NCI-H2227 treated with DMSO at 0.1 percent for 48 hours (cell line): Measurements from ENCODE around the gene GNG3.
"Not testable (repeated sequence)": the region's sequence is repeated elsewhere in the genome, so short reads cannot be mapped to it uniquely, and the experiment has no call there.

Experiments used
- DNase-seq: peaks from one replicate; lab custom pipeline; 2025; lab: John Stamatoyannopoulos, UW

The GNG3 gene

DNA sequence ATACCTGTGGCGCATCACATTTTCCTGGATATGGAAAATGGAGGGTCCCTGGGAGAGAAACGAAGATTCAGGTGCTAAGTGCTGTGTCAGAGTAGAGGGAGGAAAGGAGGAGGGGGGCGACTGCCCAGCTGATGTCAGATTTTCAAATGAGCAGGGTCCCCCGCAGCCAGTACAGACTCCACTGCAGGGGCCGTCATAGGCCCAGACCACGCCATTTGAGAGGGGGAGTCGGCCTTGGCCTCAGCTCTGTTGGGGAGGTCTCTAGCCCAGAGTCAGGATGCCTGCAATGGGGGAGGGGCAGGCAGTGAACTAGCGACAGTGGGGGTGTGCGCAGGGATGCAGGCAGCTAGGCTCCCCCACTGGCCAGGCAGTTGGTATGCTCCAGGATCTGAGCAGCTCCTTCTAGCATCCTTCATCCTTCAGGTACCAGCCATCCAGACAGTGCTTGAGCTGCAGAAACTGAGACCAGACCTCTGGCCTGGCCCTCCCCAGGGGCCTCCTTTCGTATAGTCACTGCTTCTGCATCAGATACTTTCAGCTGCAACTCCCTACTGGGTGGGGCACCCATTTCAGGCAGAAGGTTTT, at the start of gene GNG3, which contains the start of gene BSCL2:
Gene GNG3 (plus strand): TSS at position 400 of the 585 bp plus-strand sequence. CDS start 620 bp downstream, outside the sequence.
Gene BSCL2 (minus strand): TSS at position 148 of the 585 bp plus-strand sequence. CDS start 229 bp downstream, outside the sequence.
- DNase-seq: peak; percentile 95

DNA sequence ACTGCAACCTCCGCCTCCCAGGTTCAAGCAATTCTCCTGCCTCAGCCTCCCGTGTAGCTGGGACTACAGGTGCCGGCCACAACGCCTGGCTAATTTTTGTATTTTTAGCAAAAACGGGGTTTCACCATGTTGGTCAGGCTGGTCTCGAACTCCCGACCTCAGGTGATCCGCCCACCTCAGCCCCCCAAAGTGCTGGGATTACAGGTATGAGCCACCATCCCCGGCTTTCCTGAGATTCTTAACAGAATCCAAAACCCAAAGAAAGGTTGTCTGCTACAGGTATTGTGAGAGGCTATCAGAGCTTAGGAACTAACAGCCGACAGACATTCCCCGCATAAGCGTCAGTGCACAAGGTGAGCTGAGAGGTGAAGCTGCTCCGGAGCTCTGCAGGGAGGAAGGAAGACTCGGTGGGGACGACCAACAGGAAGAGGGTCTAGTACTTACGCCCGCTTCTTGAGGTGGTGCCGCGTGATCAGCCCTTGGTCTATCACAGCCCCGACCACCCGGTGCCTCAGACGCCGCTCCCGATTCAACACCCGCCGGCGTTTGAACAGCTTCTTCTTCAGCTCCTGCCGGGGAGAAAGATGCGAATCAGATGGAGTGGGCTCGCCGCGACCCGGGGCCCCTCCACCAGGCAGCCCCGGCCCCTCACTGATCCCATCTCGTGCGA, 42.9 kb upstream of the GNG3 start:
- DNase-seq: peak; percentile 93

DNA sequence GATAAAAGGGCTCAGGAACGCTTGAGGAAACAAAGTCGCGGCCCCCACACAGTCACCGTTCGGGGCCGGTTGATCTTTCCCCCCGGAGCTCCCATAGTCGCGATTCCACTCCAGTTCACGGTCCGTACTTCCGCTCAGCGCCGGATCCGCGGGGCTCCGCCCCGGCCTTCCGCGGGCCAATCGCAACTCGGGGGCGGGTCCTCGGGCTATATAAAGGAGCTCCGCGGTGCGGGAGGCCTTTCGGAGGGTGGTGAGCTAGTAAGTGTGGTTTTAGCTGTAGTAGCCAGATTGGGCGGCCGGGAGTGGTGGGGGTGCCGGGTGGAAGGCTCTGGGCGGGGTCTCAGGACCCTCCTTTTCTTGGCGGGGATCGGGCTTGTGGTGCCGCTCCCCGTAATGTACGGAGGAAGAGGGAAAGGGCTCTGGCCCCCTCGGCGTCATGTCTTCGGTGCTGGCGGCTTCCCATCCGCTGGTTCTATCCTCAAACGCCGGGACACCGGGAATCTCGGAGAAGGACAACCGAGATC, 42.3 kb upstream of the GNG3 start, which contains the start of the genes C11orf98 and CSKMT:
Gene C11orf98 (minus strand): TSS at position 136 of the 524 bp plus-strand sequence. CDS start 41 bp downstream, at position 95.
Gene CSKMT (plus strand): TSS at position 238 of the 524 bp plus-strand sequence. CDS start 568 bp downstream, outside the sequence.
- peak; percentile 96 for DNase-seq

DNA sequence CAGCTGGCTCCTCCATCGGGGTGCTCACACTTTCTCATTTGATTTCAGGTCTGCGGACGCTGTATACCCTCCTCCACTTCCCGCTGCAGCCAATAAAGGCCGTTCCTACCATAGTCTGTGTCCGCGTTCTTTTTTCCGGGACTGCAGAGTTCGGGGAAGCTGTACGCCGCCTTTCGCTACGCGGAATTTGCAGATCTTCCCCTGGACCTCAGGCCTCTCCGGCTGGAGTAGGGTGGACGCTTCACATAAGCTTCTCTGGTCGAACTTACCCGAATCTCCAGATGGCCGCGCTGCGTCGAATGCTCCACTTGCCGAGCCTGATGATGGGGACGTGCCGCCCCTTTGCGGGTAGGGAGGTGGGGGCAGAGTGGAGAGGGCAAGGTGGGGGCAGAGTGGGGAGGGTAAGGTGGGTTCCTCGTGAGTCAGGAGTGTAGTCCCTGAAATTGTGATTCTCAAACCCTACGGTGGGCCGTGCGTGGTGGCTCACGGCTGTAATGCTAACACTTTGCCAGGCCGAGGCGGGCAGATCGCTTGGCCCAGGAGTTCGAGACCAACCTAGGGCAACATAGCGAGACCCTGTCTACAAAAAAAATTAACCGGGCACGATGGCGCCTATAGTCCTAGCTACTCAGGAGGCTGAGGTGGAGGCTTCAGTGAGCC, 41.7 kb upstream of the GNG3 start:
- DNase-seq: peak; percentile 75

DNA sequence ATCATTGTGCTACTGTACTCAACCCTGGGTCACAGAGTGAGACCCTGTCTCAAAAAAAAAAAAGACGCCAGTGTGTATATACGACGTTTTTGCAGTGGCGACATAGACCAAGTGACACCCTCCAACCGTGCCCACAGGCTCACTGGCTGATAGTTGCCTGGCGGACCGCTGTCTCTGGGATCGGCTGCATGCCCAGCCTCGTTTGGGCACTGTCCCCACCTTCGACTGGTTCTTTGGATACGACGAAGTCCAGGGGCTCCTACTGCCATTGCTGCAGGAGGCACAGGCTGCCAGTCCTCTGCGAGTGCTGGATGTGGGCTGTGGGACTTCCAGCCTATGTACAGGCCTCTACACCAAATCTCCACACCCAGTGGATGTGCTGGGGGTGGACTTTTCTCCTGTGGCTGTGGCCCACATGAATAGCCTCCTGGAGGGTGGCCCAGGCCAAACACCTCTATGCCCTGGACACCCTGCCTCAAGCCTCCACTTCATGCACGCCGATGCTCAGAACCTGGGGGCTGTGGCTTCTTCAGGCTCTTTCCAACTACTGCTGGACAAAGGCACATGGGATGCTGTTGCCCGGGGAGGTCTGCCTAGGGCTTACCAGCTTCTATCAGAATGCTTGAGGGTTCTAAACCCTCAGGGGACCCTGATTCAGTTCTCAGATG, 41.1 kb upstream of the GNG3 start:
- DNase-seq: no peak

DNA sequence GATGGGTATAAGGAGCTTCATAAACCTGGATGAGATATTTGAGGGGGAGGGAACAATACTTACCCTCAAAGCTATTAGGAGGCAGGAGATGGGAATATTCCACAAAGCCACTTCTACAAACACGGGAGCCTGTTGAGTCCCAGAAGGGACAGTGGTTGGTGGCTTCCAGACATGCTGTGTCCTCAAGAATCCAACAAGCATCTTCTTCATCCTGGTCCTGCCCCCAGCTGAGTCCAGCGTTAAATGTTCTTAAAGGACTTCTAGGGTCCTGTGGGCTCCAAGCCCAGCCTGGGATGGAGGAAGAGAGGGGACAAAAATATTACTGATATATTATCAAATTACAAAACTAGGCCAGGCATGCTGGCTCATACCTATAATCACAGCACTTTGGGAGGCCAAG, 40.0 kb upstream of the GNG3 start:
- no peak for DNase-seq

DNA sequence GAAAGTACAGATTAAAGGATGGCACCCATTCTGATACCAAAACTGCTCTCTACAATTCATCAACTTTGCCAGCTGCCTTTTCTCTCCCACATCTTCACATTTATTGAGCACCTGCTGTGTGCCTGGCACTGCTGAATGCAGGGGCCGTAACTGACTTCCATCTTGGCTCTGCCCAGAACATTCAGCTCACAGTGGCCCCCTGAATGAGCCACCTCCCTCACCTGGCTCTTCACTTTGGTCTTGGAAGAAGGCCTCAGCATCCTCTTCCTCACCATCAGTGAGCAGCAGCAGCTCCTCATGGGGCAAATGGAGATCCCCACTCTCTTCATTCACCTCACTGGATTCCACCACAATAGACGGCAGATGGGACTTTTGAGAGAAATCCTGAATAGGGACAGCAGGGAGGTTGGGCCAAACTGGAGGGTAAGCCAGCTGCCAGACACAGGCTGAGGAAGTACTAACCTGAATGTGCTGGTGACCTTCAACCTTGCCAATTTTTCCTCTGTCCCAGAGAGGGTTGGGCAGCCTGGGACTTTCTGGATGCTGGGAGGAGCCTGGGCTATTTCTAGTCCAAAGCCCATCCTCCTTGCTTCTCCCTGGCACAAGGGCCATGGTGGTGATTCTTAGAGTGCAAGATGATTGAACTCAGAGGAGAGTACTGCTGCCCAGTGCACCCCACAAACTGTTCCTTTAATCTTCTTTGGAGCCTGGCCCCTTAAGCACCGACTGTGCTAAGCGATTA, 37.9 kb upstream of the GNG3 start:
- DNase-seq: no peak

DNA sequence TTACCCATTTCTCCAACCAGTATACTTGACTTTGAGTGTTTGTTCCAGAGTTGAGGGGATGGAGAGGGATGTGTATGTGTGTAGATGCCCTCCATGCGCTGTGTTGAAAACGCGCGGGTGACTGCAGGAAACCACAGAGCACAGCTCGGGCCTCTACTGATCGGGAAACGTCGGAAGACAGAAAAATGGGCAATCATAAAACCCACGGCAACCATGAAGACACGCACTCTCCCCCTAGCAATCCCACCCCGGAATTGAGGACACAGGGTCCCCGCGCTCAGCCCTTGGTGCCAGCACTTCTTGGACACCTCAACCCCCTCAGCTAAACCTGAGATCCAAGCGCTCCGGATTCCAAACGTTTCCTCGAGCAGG, 36.3 kb upstream of the GNG3 start:
- no peak for DNase-seq

DNA sequence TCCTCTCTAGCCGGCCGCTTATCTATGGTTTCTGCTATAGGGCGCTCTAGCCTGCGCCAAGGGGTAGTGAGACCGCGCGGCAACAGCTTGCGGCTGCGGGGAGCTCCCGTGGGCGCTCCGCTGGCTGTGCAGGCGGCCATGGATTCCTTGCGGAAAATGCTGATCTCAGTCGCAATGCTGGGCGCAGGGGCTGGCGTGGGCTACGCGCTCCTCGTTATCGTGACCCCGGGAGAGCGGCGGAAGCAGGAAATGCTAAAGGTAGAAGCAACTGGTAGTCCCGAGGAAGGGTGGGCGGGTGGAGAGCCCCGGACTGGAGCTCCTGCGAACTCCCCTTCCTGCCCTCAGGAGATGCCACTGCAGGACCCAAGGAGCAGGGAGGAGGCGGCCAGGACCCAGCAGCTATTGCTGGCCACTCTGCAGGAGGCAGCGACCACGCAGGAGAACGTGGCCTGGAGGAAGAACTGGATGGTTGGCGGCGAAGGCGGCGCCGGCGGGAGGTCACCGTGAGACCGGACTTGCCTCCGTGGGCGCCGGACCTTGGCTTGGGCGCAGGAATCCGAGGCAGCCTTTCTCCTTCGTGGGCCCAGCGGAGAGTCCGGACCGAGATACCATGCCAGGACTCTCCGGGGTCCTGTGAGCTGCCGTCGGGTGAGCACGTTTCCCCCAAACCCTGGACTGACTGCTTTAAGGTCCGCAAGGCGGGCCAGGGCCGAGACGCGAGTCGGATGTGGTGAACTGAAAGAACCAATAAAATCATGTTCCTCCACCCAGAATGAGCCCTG, 35.7 kb upstream of the GNG3 start, which contains the start of the genes LBHD1 and UQCC3:
Gene LBHD1 (minus strand): TSS at position 660 of the 782 bp plus-strand sequence. CDS start 2,236 bp downstream, outside the sequence.
Gene UQCC3 (plus strand): TSS at position 66 of the 782 bp plus-strand sequence. CDS start 73 bp downstream, at position 139.
- peak; percentile 83 for DNase-seq

DNA sequence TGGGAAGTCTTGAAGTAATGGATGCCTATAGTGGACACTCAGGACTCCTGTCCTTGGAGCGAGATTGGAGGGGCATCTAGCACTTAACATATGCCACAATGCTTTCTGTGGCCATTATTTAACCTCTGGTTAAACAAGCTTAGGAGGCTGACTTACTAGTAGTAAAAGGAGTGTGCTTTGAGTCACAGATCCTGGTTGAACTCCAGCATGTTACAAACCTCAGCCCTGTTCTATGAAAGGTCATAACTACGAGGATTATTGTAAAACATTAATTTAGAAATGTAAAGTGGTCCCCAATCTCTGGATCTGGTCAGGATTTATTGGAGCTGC, 34.3 kb upstream of the GNG3 start:
- DNase-seq: no peak

DNA sequence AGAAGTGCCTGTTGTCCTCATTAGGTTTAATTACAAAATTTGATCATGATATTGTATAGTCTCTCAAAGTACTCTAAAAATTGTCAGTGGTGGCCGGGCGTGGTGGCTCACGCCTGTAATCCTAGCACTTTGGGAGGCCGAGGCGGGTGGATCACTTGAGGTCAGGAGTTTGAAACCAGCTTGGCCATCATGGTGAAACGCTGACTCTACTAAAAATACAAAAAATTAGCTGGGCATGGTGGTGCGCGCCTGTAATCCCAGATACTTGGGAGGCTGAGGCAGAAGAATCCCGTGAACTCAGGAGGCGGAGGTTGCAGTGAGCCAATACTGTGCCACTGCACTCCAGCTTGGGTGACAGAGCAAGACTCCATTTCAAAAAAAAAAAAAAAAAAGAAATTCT, 32.1 kb upstream of the GNG3 start:
- DNase-seq: not testable (repeated sequence)

DNA sequence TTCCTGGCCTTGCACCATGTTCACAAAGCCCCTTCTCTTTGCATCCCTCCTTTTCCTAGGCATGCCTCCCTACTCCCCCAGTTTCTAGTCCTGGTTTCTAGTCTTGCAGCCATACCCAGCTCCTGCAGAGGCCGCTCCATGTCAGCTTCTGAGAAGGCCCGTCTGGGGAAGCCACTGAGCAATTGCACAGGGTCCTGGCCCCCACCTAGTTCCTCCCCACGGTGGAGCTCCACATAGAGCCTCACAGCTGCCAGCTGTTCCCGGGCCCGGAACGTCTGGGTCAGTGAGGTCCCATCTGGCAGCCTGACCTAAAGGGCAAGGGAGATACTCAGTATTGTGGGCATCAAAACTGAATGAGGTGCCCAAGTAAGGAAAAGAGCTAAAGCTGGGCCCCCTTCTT, 30.8 kb upstream of the GNG3 start:
- DNase-seq: no peak

DNA sequence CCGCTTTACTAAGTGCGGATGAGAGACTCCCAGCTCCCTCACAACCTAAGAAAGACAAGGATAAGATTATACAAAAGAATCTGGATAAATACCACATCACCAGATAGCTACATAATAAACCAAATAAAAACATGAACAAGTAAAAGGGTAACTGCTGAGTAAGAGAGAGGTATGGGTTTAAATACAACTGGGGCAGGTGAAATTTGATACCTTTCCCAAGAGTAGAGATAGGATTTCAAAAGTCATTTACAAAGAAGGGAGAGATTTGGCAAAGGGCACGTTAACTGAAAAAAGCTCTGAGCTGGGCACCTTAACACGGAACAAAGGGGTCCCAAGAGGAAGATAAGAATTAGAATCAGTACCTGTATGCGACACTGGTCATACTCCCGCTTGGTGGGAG, 30.3 kb upstream of the GNG3 start:
- no peak for DNase-seq

DNA sequence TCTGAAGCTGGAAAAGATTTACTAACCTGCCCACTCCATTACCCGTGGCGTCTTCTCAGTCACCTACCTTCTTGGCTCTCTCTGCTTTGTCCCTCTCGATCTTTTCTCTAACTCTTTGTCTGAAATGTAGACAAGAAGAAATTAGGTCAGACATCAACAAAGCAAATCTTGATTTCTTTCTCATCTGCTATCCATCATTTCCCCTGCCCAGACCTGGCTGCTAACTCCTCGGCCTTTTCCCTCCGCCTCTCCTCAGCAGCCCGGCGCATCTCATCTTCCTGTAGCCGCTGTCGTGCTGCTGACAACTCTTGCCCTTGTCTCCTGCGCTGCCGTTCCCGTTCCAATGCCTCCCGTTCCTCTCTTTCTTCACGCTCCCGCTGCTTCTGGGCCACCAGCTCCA, 29.8 kb upstream of the GNG3 start:
- DNase-seq: no peak

DNA sequence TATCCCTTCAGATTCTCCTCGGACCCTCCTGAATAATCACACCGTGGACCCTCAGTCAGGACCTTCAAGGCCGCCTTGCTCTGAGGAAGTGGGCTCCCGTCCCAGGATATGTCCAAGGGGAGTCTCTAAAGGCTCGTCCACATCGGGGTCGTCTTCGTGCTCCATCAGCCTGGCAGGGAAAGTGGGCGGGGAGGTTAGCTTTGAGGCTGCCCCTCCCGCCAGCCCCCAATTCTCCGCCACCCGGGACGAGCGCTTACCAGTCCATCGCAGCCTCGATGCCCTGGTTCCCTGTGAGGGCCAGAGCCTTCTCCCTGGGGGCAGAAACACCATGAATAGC, 29.1 kb upstream of the GNG3 start:
- no peak for DNase-seq

DNA sequence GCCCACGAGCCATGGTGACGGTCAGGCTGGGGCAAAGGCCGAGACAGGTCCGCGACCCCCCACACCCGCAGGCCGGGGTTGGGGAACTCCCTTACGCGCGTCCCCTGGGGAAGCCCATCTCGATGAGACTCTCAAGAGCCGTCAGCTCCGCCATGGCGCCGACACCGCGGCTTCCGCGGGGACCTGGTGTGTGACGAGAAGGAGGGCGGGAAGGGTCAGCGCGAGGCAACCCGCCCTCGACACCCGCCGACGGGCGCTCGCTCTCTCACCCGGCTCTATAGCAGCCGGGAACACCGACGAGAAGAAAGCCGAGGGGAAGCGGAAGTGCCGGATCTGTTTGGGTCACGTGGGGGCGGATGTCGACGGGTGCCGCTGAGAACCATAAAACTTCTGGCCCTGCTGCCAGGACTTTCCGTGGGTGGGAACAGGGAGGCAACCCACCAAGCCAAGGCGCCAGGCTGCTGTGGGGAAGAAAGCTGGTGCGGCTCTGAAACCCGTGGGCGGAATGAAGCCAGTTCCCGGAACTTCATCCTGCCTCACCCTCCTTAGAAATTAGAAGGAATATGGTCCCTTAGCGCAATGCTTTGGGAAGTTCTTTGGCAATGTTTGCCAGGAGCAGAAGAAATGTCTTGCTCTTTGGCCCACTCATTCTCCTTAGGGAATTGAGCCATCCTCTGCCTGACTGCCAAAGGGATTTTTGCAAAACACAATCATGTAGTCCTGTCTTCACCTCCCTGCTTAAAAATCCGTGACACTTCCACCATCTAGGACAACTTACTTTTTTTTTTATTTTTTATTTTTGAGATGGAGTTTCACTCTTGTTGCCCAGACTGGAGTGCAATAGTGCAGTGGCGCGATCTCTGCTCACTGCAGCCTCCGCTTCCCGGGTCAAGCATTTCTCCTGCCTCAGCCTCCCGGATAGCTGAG, 28.4 kb upstream of the GNG3 start, which contains the start of gene UBXN1:
Gene UBXN1 (minus strand): TSS at position 304 of the 927 bp plus-strand sequence. CDS start 150 bp downstream, at position 154.
- peak; percentile 89 for DNase-seq

DNA sequence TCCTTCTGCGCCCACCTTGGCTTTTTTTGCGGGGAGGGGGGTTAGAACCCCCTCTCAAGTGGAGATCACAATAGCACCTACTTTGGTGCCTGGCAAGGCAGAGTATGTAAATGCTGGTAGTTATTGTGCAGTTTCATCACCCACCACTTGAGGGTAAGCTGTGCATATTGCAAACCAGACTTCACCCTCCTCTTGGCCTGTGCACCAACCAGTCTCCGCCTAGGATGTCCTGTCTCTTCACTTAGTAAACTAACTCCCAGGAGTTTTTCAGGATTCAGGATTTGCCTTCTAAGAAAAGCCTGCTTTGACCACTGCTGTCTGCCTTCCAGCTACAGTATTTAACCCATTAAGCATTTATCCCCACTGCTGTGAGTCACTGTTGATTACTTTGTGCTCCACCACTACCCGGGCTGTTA, 26.6 kb upstream of the GNG3 start:
- DNase-seq: no peak

DNA sequence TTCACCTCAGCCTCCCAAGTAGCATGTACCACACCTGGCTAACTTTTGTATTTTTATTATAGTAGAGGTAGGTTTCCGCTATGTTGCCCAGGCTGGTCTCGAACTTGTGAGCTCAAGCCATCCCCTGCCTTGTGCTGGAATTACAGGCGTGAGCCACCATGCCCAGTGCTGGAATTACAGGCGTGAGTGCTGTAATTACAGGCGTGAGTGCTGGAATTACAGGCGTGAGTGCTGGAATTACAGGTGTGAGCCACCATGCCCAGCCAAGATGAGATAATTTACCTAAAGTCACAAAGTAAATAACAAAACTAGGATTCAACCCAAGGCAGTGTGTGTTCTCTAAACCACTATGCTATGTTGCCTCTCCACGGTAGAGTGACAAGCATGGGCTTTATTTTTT, 25.0 kb upstream of the GNG3 start:
- DNase-seq: no peak
